Activated T-helper 2 cell treated with anti-CD3 and anti-CD28 coated beads, Interferon-gamma antibody, Interleukin-2, Interleukin-4, amounts not matched to agents 10 μg/mL and 5 μg/mL and 100 μg/mL, durations not matched to agents 14 hours and 24 hours and 36 hours (primary cell): ENCODE results near the gene GID8. TPM values are rescaled to one million over a fixed set of nuclear protein-coding genes. Genes with fewer than 3 reads are reported as not detected.

Experiments
- DNase-seq: peaks from one replicate; pipeline ENCODE4 v3.0.0; 2021; ENCODE audit warnings: low spot score
- H3K27ac Mint-ChIP-seq: one replicate; pipeline ENCODE4 v1.8.0; 2021; ENCODE audit warnings: mixed read lengths
- H3K27me3 Mint-ChIP-seq: one replicate; pipeline ENCODE4 v1.8.0; 2021; ENCODE audit warnings: low read depth, mixed read lengths
- H3K36me3 Mint-ChIP-seq: one replicate; pipeline ENCODE4 v1.8.0; 2021; ENCODE audit warnings: low read depth, mixed read lengths
- H3K4me1 Mint-ChIP-seq: one replicate; pipeline ENCODE4 v1.8.0; 2021; ENCODE audit warnings: low read depth, mixed read lengths
- H3K4me3 Mint-ChIP-seq: one replicate; pipeline ENCODE4 v1.8.0; 2021; ENCODE audit warnings: low read depth, mild to moderate bottlenecking, moderate library complexity, mixed read lengths
- H3K9me3 Mint-ChIP-seq: one replicate; pipeline ENCODE4 v1.8.0; 2021; ENCODE audit warnings: mixed read lengths
- intact Hi-C: fragments of 100-400 bp; cut with micrococcal nuclease; formaldehyde crosslinking; loops from one replicate; pipeline ENCODE4 v1.15.1; 2023
- total RNA-seq: library from RNA; stranded (reverse); gene quantifications from 2 replicates; pipeline ENCODE4 v1.2.3, GENCODE V29; 2022

The GID8 gene
- total RNA-seq, 1 donor from 2014 or later = 53.7 TPM

DNA sequence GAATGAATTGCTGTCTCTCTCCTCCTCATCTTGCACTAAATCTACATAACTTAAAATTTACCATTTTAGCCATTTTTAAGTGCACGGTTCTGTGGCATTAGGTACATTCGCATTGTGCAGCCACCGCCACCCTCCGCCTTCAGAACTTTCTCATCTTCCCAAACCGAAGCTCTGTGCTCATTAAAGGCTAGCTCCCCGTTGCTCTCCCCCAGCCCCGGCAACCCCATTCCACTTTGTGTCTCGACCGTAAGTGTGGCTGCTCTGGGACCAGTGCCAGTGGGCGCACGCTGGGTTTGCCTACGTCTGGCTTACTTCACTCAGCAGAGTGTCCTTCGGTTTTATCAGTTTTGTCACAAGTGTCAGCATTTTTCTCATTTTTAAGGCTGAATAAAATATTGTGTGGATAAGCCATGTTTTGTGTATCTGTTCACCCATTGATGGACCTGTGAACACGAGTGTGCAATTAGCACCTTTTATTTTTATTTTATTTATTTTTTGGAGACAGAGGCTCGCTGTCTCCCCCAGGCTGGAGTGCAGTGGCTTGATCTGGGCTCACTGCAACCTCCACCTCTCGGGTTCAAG, 31.3 kb downstream of the GID8 start:
- intact Hi-C loops = no loop called here
- Mint-ChIP-seq H3K27ac (no peak overlapping the region), H3K36me3 (no peaks in the 10 kb centered on the region)

GRCh38 chr20:62969939-62970306, 32.0 kb downstream of the GID8 start:
- Mint-ChIP-seq H3K4me1 (peaks cover 13% of the 10 kb centered on the region), H3K9me3 (no peaks in the 10 kb centered on the region), H3K27ac (no peak overlapping the region), H3K27me3 (peaks cover 28% of the 10 kb centered on the region), H3K4me3 (no peak overlapping the region), H3K36me3 (no peaks in the 10 kb centered on the region)
- no peak for DNase-seq
- intact Hi-C loops = no loop called here

More for the DNA sequence above, 31.3 kb downstream of the GID8 start:
- DNase-seq = no peak
- Mint-ChIP-seq H3K4me3 (no peak overlapping the region), H3K9me3 (no peaks in the 10 kb centered on the region), H3K4me1 (peaks cover 13% of the 10 kb centered on the region), H3K27me3 (peaks cover 22% of the 10 kb centered on the region)

GRCh38 chr20:62970307-62971210, 32.6 kb downstream of the GID8 start:
- Mint-ChIP-seq H3K27ac (no peak overlapping the region), H3K36me3 (no peaks in the 10 kb centered on the region), H3K4me3 (no peak overlapping the region), H3K27me3 (peaks cover 29% of the 10 kb centered on the region), H3K4me1 (peaks cover 13% of the 10 kb centered on the region), H3K9me3 (no peaks in the 10 kb centered on the region)
- DNase-seq = no peak
- intact Hi-C loops = no loop called here

GRCh38 chr20:62971211-62971949, 33.4 kb downstream of the GID8 start:
- peaks cover 13% of the 10 kb centered on the region for H3K4me1 Mint-ChIP-seq
- no peak overlapping the region for H3K27ac Mint-ChIP-seq
- H3K4me3 Mint-ChIP-seq = no peak overlapping the region
- DNase-seq = no peak
- no peaks in the 10 kb centered on the region for H3K9me3 Mint-ChIP-seq
- intact Hi-C loops = no loop called here
- H3K36me3 Mint-ChIP-seq = no peaks in the 10 kb centered on the region
- H3K27me3 Mint-ChIP-seq = peaks cover 32% of the 10 kb centered on the region

DNA sequence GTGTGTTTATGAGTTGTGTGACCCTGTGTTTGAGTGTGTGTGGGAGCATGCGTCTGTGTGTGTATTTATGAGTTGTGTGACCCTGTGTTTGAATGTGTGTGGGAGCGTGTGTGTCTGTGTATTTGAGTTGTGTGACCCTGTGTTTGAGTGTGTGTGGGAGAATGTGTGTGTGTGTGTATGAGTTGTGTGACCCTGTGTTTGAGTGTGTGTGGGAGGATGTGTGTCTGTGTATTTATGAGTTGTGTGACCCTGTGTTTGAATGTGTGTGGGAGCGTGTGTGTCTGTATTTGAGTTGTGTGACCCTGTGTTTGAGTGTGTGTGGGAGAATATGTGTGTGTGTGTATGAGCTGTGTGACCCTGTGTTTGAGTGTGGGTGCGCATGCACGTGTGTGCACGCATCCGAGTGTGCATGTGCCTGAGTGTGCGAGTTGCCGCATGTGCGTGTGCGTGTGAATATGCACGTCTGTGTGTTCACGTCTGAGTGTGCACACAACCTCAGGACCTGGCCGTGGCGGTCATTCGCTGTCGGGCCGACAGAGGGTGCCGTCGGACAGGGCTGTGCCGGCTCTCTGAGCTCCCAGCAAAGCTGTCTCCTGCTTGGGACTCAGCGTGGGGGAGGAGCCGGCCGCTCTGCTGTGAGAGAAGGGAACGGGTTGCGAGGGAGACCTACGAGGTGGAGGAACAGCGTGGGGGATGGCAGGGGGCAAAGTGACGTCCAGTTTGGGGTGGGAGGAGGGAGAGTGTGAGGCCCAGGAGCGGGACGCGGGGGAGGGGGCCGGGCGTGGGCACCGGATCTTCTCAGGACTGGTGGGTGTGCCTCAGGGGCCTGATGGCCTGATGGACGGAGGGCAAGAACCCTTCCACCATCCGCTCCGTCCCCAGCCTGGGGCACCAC, 34.2 kb downstream of the GID8 start:
- no peaks in the 10 kb centered on the region for H3K36me3 Mint-ChIP-seq
- peaks cover 37% of the 10 kb centered on the region for H3K27me3 Mint-ChIP-seq
- H3K4me3 Mint-ChIP-seq = no peak overlapping the region
- no peaks in the 10 kb centered on the region for H3K9me3 Mint-ChIP-seq
- DNase-seq = peak; percentile 77
- intact Hi-C loops = loop anchor here (1.0 kb wide), 1 partner anchor 37 kb away; no protein-coding TSS in a partner anchor
- peaks cover 13% of the 10 kb centered on the region for H3K4me1 Mint-ChIP-seq
- H3K27ac Mint-ChIP-seq = no peak overlapping the region

- intact Hi-C loops = loop anchor here (1.0 kb wide), 1 partner anchor 36 kb away; no protein-coding TSS in a partner anchor
- no peak overlapping the region for H3K27ac Mint-ChIP-seq
- peaks cover 37% of the 10 kb centered on the region for H3K27me3 Mint-ChIP-seq
- no peaks in the 10 kb centered on the region for H3K36me3 Mint-ChIP-seq
- H3K4me3 Mint-ChIP-seq = no peak overlapping the region
- peaks cover 22% of the 10 kb centered on the region for H3K4me1 Mint-ChIP-seq
- no peaks in the 10 kb centered on the region for H3K9me3 Mint-ChIP-seq
- no peak for DNase-seq
These were observed 35.1 kb downstream of the GID8 start for GRCh38 chr20:62972845-62973745.

DNA sequence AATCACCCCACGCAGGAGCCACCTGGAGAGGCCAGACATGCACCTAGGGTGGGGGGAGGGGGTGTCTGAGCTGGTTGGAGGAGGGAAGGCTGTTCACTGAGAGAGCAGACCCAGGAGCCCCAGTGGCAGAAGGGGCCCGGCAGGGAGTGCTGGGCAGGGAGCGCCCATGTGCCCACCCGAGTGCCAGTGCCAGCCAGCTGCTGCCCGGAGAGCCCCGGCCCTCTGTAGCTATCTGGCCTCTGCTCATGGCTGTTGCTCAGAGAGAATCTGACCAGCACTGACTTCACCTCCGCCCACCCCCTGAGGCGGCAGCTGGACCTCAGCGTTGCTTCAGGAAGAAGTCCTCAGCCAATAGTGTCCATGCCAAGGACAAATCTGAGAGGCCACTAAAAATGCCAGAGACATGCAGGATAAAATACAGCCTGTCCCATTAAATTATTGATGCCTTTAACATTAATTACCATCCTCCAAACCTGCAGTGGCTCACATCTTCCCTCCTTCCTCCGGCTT, 37.4 kb downstream of the GID8 start:
- intact Hi-C loops = no loop called here
- Mint-ChIP-seq H3K4me1 (peaks cover 26% of the 10 kb centered on the region), H3K27me3 (peaks cover 50% of the 10 kb centered on the region), H3K4me3 (no peak overlapping the region), H3K9me3 (no peaks in the 10 kb centered on the region), H3K36me3 (no peaks in the 10 kb centered on the region), H3K27ac (no peak overlapping the region)
- no peak for DNase-seq

DNA sequence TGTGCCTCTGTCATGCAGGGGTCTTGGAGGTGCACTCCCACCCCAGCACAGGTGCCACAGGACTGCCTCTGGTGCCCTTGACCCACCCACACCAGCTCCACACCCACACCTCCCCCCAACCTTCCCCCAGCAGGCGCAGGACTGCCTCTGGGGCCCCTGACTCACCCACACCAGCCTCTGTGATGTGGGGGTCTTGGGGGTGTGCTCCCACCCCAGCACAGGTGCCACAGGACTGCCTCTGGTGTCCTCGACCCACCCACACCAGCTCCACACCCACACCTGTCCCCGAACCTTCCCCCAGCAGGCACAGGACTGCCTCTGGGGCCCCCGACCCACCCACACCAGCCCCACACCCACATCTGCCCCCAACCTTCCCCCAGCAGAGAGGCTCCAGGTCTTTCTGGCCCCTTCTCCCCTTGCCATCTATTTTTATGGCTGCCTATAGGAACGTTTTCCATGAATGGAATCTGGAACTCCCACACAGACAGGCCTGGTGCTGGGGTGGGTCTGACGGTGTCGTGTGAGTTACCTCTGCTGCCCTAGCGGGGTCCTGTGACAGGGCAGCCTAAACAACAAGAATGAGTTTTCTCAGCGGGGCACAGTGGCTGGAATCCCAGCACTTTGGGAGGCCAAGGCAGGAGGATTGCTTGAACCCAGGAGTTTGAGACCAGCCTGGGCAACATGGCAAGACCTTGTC, 38.0 kb downstream of the GID8 start:
- Mint-ChIP-seq H3K4me1 (peaks cover 26% of the 10 kb centered on the region), H3K36me3 (no peaks in the 10 kb centered on the region), H3K4me3 (no peak overlapping the region), H3K27ac (no peak overlapping the region), H3K9me3 (no peaks in the 10 kb centered on the region), H3K27me3 (peaks cover 54% of the 10 kb centered on the region)
- DNase-seq = no peak
- intact Hi-C loops = no loop called here

DNA sequence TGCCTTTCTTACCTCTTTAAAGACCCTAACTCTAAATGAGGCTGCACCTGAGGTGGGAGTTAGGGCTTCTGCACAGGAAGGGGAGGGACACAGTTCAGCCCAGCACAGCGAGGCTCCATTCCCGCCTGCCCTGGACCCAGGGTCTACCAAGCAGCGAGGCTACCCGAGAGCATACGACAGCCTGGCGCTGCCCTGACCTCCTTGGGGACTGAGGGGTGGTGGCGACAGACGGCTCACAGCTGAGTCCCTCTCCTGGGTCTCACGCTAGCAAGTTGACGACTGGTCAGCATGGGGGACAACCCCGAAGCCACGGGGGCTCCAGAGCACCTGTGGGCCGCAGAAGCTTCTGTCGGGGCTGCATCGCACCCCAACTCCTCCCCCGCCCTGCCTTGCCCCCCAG, 38.9 kb downstream of the GID8 start:
- H3K4me1 Mint-ChIP-seq = peaks cover 24% of the 10 kb centered on the region

GRCh38 chr20:62977613-62978560, 39.9 kb downstream of the GID8 start:
- Mint-ChIP-seq H3K27ac (no peak overlapping the region), H3K27me3 (peaks cover 49% of the 10 kb centered on the region), H3K36me3 (no peaks in the 10 kb centered on the region), H3K9me3 (no peaks in the 10 kb centered on the region), H3K4me1 (peaks cover 20% of the 10 kb centered on the region), H3K4me3 (peak overlapping the region; percentile 37)
- DNase-seq = peak; percentile 65
- intact Hi-C loops = no loop called here

More for the DNA sequence above, 38.9 kb downstream of the GID8 start:
- no peak overlapping the region for H3K27ac Mint-ChIP-seq
- intact Hi-C loops = no loop called here
- no peaks in the 10 kb centered on the region for H3K36me3 Mint-ChIP-seq
- H3K9me3 Mint-ChIP-seq = no peaks in the 10 kb centered on the region
- H3K27me3 Mint-ChIP-seq = peaks cover 52% of the 10 kb centered on the region
- no peak for DNase-seq
- no peak overlapping the region for H3K4me3 Mint-ChIP-seq
